Measurements from ENCODE around the gene TAAR1.

DNA sequence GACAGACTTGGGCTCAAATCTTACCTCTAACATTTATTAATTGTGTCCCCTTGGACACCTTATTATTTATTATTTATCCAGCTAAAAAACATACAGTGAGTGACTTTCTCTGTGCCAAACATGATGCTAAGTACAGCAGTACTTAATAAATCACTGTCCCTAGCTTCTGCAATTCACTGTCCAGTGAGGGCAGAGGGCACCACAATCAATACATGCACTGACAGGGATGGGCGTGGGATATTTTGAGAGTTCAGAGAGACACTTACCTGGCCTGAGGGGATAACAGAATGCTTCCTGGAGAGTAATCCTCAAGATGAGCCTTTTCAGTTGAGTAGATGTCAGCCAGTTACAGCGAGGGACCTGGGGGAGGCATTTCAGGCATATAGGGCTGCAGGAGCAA lies 25.6 kb downstream of the TAAR1 start:
- TF ChIP-seq, protein P1, sequence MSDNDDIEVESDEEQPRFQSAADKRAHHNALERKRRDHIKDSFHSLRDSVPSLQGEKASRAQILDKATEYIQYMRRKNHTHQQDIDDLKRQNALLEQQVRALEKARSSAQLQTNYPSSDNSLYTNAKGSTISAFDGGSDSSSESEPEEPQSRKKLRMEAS (IDR thresholded peaks at IDR 0.05), result no peak
- TF ChIP-seq, protein P2, sequence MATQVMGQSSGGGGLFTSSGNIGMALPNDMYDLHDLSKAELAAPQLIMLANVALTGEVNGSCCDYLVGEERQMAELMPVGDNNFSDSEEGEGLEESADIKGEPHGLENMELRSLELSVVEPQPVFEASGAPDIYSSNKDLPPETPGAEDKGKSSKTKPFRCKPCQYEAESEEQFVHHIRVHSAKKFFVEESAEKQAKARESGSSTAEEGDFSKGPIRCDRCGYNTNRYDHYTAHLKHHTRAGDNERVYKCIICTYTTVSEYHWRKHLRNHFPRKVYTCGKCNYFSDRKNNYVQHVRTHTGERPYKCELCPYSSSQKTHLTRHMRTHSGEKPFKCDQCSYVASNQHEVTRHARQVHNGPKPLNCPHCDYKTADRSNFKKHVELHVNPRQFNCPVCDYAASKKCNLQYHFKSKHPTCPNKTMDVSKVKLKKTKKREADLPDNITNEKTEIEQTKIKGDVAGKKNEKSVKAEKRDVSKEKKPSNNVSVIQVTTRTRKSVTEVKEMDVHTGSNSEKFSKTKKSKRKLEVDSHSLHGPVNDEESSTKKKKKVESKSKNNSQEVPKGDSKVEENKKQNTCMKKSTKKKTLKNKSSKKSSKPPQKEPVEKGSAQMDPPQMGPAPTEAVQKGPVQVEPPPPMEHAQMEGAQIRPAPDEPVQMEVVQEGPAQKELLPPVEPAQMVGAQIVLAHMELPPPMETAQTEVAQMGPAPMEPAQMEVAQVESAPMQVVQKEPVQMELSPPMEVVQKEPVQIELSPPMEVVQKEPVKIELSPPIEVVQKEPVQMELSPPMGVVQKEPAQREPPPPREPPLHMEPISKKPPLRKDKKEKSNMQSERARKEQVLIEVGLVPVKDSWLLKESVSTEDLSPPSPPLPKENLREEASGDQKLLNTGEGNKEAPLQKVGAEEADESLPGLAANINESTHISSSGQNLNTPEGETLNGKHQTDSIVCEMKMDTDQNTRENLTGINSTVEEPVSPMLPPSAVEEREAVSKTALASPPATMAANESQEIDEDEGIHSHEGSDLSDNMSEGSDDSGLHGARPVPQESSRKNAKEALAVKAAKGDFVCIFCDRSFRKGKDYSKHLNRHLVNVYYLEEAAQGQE (IDR thresholded peaks at IDR 0.05; ENCODE audit: low read depth), result no peak
- TF ChIP-seq POLR2AphosphoS5 (IDR thresholded peaks at IDR 0.05; ENCODE audit: low read depth, low read length) (no peak), EGR1 (IDR thresholded peaks at IDR 0.05; ENCODE audit: low read depth) (no peak), YY1 (IDR thresholded peaks at IDR 0.05; ENCODE audit: extremely low read depth, insufficient replicate concordance, low read depth, low read length) (no peak), EZH2 (IDR thresholded peaks at IDR 0.05) (no peak), POLR2A (IDR thresholded peaks at IDR 0.05; ENCODE audit: borderline replicate concordance, extremely low read depth, insufficient read depth, insufficient read length) (no peak)
- TF ChIP-seq, protein P3, sequence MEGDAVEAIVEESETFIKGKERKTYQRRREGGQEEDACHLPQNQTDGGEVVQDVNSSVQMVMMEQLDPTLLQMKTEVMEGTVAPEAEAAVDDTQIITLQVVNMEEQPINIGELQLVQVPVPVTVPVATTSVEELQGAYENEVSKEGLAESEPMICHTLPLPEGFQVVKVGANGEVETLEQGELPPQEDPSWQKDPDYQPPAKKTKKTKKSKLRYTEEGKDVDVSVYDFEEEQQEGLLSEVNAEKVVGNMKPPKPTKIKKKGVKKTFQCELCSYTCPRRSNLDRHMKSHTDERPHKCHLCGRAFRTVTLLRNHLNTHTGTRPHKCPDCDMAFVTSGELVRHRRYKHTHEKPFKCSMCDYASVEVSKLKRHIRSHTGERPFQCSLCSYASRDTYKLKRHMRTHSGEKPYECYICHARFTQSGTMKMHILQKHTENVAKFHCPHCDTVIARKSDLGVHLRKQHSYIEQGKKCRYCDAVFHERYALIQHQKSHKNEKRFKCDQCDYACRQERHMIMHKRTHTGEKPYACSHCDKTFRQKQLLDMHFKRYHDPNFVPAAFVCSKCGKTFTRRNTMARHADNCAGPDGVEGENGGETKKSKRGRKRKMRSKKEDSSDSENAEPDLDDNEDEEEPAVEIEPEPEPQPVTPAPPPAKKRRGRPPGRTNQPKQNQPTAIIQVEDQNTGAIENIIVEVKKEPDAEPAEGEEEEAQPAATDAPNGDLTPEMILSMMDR (IDR thresholded peaks at IDR 0.05 in 2 of 3, conservative IDR thresholded peaks at IDR 0.05 in 1 of 3; ENCODE audit: borderline replicate concordance in 1 of 3, insufficient read depth in 1 of 3, low read depth in 2 of 3, low read length in 2 of 3), result no peak
